Testis (tissue), 3 donors: ENCODE measurements around the gene GNPTG. TPM values are rescaled to one million over a fixed set of nuclear protein-coding genes. Genes with fewer than 3 reads are reported as not detected.

Experiments
- DNase-seq: peaks from one replicate; pipeline ENCODE4 v3.0.0-alpha.2; 2019
- H3K27ac ChIP-seq, 2 donors: fragments of 200-600 bp; sonication (generic); one replicate each; pipeline ENCODE4 v1.5.1; 2019
- H3K27me3 ChIP-seq: fragments of 200-600 bp; sonication (generic); one replicate; pipeline ENCODE4 v1.5.1; 2019
- H3K36me3 ChIP-seq: fragments of 200-600 bp; sonication (generic); one replicate; pipeline ENCODE4 v1.5.1; 2017; ENCODE audit warnings: low read depth; ENCODE audit errors: missing control alignments
- H3K4me1 ChIP-seq: fragments of 200-600 bp; sonication (generic); one replicate; pipeline ENCODE4 v1.5.1; 2019
- H3K4me3 ChIP-seq, 2 donors: fragments of 200-600 bp; sonication (generic); one replicate each; pipeline ENCODE4 v1.5.1; 2017 to 2019
- H3K9me3 ChIP-seq: fragments of 200-600 bp; sonication (generic); one replicate; pipeline ENCODE4 v1.5.1; 2017
- CTCF ChIP-seq, 3 experiments: fragments of 450-650 bp in 2 of 3; fragments of 200-600 bp in 1 of 3; sonication (generic) in 1 of 3; IDR thresholded peaks; one replicate each; pipeline ENCODE4 v1.5.1; 2016 to 2019; ENCODE audit warnings: antibody characterized with exemption in 3 of 3, mild to moderate bottlenecking in 2 of 3, moderate library complexity in 1 of 3
- POLR2A ChIP-seq: fragments of 450-650 bp; IDR thresholded peaks from one replicate; pipeline ENCODE4 v1.6.1; 2017; ENCODE audit warnings: antibody characterized with exemption, mild to moderate bottlenecking, moderate library complexity
- WGBS, 2 donors: methylation state at CpG; one replicate each; pipeline ENCODE4 v1.1.5; 2018; 5-methylcytosine and 5-hydroxymethylcytosine counted together
- intact Hi-C: fragments of 100-400 bp; cut with DNase I; formaldehyde crosslinking; loops from one replicate; pipeline ENCODE4 v1.15.1; 2023; ENCODE audit warnings: low total_unique reads
- polyA plus RNA-seq: library from polyadenylated mRNA; stranded (reverse); fragments of 350-450 nt; fragmentation: Illumina TruSeq; extraction: RNeasy Lipid Tissue Mini Kit (QIAGEN cat#74804); gene quantifications from one replicate; pipeline ENCODE4 v1.2.3, GENCODE V29; 2014; ENCODE audit warnings: low read depth, low replicate concordance; ENCODE audit not compliant: insufficient read depth
- total RNA-seq, 2 donors: library from RNA; depleted of rRNA; stranded (reverse); fragments of >200 nt; gene quantifications; one replicate each; pipeline ENCODE4 v1.2.3, GENCODE V29; 2016

GNPTG gene
- total and polyA plus RNA-seq, 3 donors from 2014 or later, result 67.8 to 150 (median 106) TPM

- Histone ChIP-seq H3K9me3 (no peaks in the 10 kb centered on the region), H3K4me3 (no peak overlapping the region), H3K4me1 (no peaks in the 10 kb centered on the region), H3K27ac (no peak overlapping the region), H3K36me3 (no peaks in the 10 kb centered on the region), H3K27me3 (no peaks in the 10 kb centered on the region)
- no peak for TF ChIP-seq CTCF (IDR thresholded peaks at IDR 0.05)
- TF ChIP-seq POLR2A, result no peak
- intact Hi-C loops, result no loop called here
- WGBS, 2 donors, result 97 to 99% methylated on average over 10 to 18 of the region's 21 CpGs
- no peak for DNase-seq
These were observed 42.0 kb downstream of the GNPTG start for GRCh38 chr16:1393613-1394176.

- Histone ChIP-seq H3K4me3 (no peak overlapping the region), H3K27ac (no peak overlapping the region), H3K9me3 (no peaks in the 10 kb centered on the region), H3K4me1 (no peaks in the 10 kb centered on the region), H3K27me3 (no peaks in the 10 kb centered on the region), H3K36me3 (no peaks in the 10 kb centered on the region)
- TF ChIP-seq CTCF (IDR thresholded peaks at IDR 0.05) (no peak), POLR2A (no peak)
- intact Hi-C loops, result no loop called here
- WGBS, 2 donors, result 91 to 93% methylated on average over 16 to 19 of the region's 19 CpGs
- no peak for DNase-seq
These were observed 42.7 kb downstream of the GNPTG start for GRCh38 chr16:1394367-1394951.

- 85 to 86% methylated on average over 15 to 21 of the region's 22 CpGs for WGBS, 2 donors
- intact Hi-C loops, result no loop called here
- Histone ChIP-seq H3K4me3 (no peak overlapping the region), H3K36me3 (no peaks in the 10 kb centered on the region), H3K9me3 (no peaks in the 10 kb centered on the region), H3K4me1 (no peaks in the 10 kb centered on the region), H3K27ac (no peak overlapping the region), H3K27me3 (no peaks in the 10 kb centered on the region)
- TF ChIP-seq POLR2A (no peak), CTCF (IDR thresholded peaks at IDR 0.05) (no peak)
- no peak for DNase-seq
These were observed 43.8 kb downstream of the GNPTG start for GRCh38 chr16:1395444-1396031.

- Histone ChIP-seq H3K4me1 (no peaks in the 10 kb centered on the region), H3K9me3 (no peaks in the 10 kb centered on the region), H3K27me3 (no peaks in the 10 kb centered on the region), H3K36me3 (no peaks in the 10 kb centered on the region), H3K27ac (no peak overlapping the region), H3K4me3 (no peak overlapping the region)
- TF ChIP-seq POLR2A (no peak), CTCF (IDR thresholded peaks at IDR 0.05) (no peak)
- DNase-seq, result no peak
- 94 to 97% methylated on average over 12 to 20 of the region's 21 CpGs for WGBS, 2 donors
- intact Hi-C loops, result no loop called here
These were observed 46.0 kb downstream of the GNPTG start for GRCh38 chr16:1397779-1398178.
